ENCODE data around the gene CAMTA1. TPM values are rescaled to one million over a fixed set of nuclear protein-coding genes. Genes with fewer than 3 reads are reported as not detected.

Gene CAMTA1
- total RNA-seq, 1 donor from 2014 or later = 99.0 TPM

- DNase-seq (ENCODE audit: low spot score, unreplicated experiment) = no peak
- Mint-ChIP-seq H3K27ac (no peak overlapping the region), H3K4me3 (ENCODE audit: low read depth) (no peak overlapping the region), H3K9me3 (ENCODE audit: low read depth) (peaks cover 12% of the 10 kb centered on the region), H3K27me3 (peaks cover 28% of the 10 kb centered on the region), H3K4me1 (ENCODE audit: low read depth) (peaks cover 7% of the 10 kb centered on the region), H3K36me3 (ENCODE audit: insufficient read depth) (peaks cover 3% of the 10 kb centered on the region)
- TF ChIP-seq, protein P1, sequence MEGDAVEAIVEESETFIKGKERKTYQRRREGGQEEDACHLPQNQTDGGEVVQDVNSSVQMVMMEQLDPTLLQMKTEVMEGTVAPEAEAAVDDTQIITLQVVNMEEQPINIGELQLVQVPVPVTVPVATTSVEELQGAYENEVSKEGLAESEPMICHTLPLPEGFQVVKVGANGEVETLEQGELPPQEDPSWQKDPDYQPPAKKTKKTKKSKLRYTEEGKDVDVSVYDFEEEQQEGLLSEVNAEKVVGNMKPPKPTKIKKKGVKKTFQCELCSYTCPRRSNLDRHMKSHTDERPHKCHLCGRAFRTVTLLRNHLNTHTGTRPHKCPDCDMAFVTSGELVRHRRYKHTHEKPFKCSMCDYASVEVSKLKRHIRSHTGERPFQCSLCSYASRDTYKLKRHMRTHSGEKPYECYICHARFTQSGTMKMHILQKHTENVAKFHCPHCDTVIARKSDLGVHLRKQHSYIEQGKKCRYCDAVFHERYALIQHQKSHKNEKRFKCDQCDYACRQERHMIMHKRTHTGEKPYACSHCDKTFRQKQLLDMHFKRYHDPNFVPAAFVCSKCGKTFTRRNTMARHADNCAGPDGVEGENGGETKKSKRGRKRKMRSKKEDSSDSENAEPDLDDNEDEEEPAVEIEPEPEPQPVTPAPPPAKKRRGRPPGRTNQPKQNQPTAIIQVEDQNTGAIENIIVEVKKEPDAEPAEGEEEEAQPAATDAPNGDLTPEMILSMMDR (IDR thresholded peaks at IDR 0.05; ENCODE audit: unreplicated experiment) = no peak
Observed at GRCh38 chr1:7298749-7299151, 513.5 kb downstream of the CAMTA1 start.

DNA sequence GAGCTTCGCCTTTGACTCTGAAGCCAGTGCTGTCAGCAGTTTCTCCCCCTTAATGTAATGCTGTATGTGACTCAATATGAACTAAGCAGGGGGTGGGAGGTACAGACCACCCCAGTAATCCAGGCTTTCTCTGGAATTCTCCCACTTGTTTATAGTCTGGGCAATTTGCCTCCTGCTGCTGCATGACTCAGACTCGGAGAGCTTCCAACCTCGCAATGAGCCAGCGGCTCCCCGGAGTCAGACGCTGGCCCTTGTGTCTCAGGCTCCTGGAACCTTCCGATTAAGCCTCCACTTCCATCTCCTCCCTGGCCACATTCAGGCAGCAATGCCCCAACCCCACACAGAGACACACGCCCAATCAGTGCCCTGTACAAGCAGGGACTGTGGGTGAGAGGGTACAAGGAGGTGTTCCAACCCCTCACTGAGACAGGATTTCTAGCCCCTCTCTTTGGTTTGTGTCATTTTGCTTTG lies 514.1 kb downstream of the CAMTA1 start:
- DNase-seq (ENCODE audit: low spot score, unreplicated experiment) = no peak
- Mint-ChIP-seq H3K4me1 (ENCODE audit: low read depth) (peaks cover 7% of the 10 kb centered on the region), H3K27ac (no peak overlapping the region), H3K4me3 (ENCODE audit: low read depth) (no peak overlapping the region), H3K9me3 (ENCODE audit: low read depth) (peaks cover 12% of the 10 kb centered on the region), H3K27me3 (peaks cover 26% of the 10 kb centered on the region), H3K36me3 (ENCODE audit: insufficient read depth) (peaks cover 3% of the 10 kb centered on the region)
- TF ChIP-seq, protein P1 (IDR thresholded peaks at IDR 0.05; ENCODE audit: unreplicated experiment) = no peak

DNA sequence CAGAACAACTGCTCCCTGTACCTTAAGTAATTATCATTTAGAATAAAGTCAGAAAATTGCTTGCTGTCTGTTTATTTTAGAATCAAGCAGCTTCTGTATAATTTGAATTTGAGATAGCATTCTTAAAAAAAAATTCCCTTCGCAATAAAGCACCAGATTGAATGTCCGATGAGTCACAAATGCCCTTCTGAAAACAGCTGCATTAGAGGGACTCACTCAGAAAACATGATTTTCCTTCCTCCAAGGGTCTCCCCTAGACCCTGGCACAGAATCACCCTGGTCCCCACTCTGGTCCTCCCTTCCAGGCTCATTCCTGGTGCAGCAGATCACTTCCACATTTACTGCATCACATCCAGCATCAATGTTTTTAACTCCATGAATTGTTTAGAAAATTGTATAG lies 514.7 kb downstream of the CAMTA1 start:
- H3K36me3 Mint-ChIP-seq (ENCODE audit: insufficient read depth) = peaks cover 3% of the 10 kb centered on the region
- TF ChIP-seq, protein P1 (IDR thresholded peaks at IDR 0.05; ENCODE audit: unreplicated experiment) = no peak
- H3K4me1 Mint-ChIP-seq (ENCODE audit: low read depth) = peaks cover 7% of the 10 kb centered on the region
- no peak overlapping the region for H3K4me3 Mint-ChIP-seq (ENCODE audit: low read depth)
- H3K9me3 Mint-ChIP-seq (ENCODE audit: low read depth) = peaks cover 12% of the 10 kb centered on the region
- no peak overlapping the region for H3K27ac Mint-ChIP-seq
- peaks cover 21% of the 10 kb centered on the region for H3K27me3 Mint-ChIP-seq
- DNase-seq (ENCODE audit: low spot score, unreplicated experiment) = no peak

- no peak for DNase-seq (ENCODE audit: low spot score, unreplicated experiment)
- Mint-ChIP-seq H3K4me1 (ENCODE audit: low read depth) (peaks cover 7% of the 10 kb centered on the region), H3K36me3 (ENCODE audit: insufficient read depth) (peaks cover 3% of the 10 kb centered on the region), H3K9me3 (ENCODE audit: low read depth) (peaks cover 16% of the 10 kb centered on the region), H3K4me3 (ENCODE audit: low read depth) (no peak overlapping the region), H3K27ac (no peak overlapping the region), H3K27me3 (peaks cover 20% of the 10 kb centered on the region)
- TF ChIP-seq, protein P1 (IDR thresholded peaks at IDR 0.05; ENCODE audit: unreplicated experiment) = no peak
Observed at GRCh38 chr1:7300893-7301663, 515.8 kb downstream of the CAMTA1 start.

DNA sequence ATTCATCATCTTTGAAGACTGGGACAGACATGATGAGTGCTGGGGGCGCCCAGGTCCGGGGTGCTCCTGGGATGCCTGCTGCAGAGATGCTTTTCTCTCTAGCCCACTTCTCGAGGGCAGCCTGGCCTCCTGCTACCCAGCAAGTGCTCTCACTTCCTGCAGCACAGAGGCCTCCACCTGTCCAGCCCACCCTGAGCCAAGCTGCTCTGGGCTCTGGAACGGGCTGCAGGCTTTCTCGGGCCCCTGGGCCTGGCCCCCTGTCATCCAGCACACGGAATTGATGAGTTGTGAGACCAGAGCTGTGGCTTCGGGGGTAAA lies 516.4 kb downstream of the CAMTA1 start:
- Mint-ChIP-seq H3K27ac (no peak overlapping the region), H3K9me3 (ENCODE audit: low read depth) (peaks cover 15% of the 10 kb centered on the region), H3K4me3 (ENCODE audit: low read depth) (no peak overlapping the region), H3K27me3 (peaks cover 20% of the 10 kb centered on the region), H3K36me3 (ENCODE audit: insufficient read depth) (peaks cover 2% of the 10 kb centered on the region), H3K4me1 (ENCODE audit: low read depth) (peaks cover 7% of the 10 kb centered on the region)
- TF ChIP-seq, protein P1 (IDR thresholded peaks at IDR 0.05; ENCODE audit: unreplicated experiment) = no peak
- no peak for DNase-seq (ENCODE audit: low spot score, unreplicated experiment)

Data from progenitor cell of endocrine pancreas (in vitro differentiated cells).